ENCODE data around the gene GNAI2. TPM values are rescaled to one million over a fixed set of nuclear protein-coding genes. Genes with fewer than 3 reads are reported as not detected.

The GNAI2 gene
- total and polyA plus RNA-seq, 2 donors (not counting 3 experiments of a cell fraction or from before 2014, with no cell fraction given): 767 to 1,875 TPM

DNA sequence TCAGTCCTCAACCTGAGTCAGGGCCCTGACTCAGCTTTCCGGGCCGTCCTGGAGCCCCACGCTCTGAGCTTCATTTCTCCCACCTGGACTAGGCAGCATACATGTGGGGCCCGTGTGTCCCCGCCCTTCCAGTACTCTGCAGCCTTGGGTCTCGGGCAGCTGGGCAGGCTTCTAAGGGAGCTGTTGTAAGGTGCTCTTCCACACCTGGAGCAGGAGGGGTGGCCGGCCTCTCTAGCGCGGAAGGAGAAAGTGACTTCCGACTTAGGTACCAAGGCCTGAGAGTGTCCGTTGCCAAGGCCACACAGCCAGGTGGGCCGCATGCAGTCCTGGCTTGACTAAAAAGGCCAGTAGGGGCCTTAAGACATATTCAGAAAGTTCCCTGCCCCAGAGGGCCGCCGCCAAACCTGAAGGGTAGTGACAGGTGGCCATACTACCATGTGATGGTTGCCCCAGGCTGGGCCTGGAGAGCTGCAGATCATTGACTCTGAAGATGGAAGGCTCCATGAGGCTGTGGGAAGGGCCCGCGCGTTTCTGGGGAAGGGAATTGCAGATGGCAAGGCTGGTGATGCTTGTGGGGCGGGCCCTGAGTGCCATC lies 23.5 kb downstream of the GNAI2 start:
- Histone ChIP-seq H3K36me3 (ENCODE audit: control insufficient read depth in 2 of 2, extremely low read depth in 1 of 2, insufficient read depth in 2 of 2, low read length in 2 of 2) (peaks cover 14 to 33% of the 10 kb centered on the region in 2 experiments), H3K4me3 (replicated peaks in 1 of 3; ENCODE audit: insufficient read depth in 1 of 3, low read depth in 1 of 3, low read length in 3 of 3) (no peak overlapping the region), H3K27ac (ENCODE audit: insufficient read depth, low read depth, low read length) (peak overlapping the region; percentile 39), H3K27me3 (ENCODE audit: control insufficient read depth in 2 of 2, insufficient read depth in 2 of 2, low read length in 2 of 2) (no peaks in the 10 kb centered on the region), H3K4me2 (ENCODE audit: insufficient read depth, low read length) (no peak overlapping the region), H3K79me2 (ENCODE audit: control insufficient read depth, insufficient read depth, low read length) (peaks cover 23% of the 10 kb centered on the region), H3K9me3 (replicated peaks; ENCODE audit: control insufficient read depth, insufficient read depth, low read length) (no peaks in the 10 kb centered on the region), H2AFZ (ENCODE audit: low read depth, low read length) (no peak overlapping the region), H4K20me1 (replicated peaks; ENCODE audit: control insufficient read depth, extremely low read depth, insufficient read depth, low read length) (no peaks in the 10 kb centered on the region), H3K9ac (replicated peaks; ENCODE audit: extremely low read depth, insufficient read depth, low read length) (no peak overlapping the region), H3K4me1 (ENCODE audit: control insufficient read depth, extremely low read depth, insufficient read depth, low read length) (peaks cover 35% of the 10 kb centered on the region), H3K9me1 (replicated peaks; ENCODE audit: control insufficient read depth, extremely low read depth, insufficient read depth, low read length) (no peaks in the 10 kb centered on the region)
- TF ChIP-seq JUN (IDR thresholded peaks at IDR 0.05; ENCODE audit: borderline replicate concordance, insufficient read depth, insufficient read length, low read depth): no peak
- no peak for TF ChIP-seq POLR2A (IDR thresholded peaks at IDR 0.05; ENCODE audit: low read depth, low read length)
- no peak for TF ChIP-seq FOS (IDR thresholded peaks at IDR 0.05; ENCODE audit: borderline replicate concordance, insufficient read depth, low read length)
- TF ChIP-seq, protein P1, sequence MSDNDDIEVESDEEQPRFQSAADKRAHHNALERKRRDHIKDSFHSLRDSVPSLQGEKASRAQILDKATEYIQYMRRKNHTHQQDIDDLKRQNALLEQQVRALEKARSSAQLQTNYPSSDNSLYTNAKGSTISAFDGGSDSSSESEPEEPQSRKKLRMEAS (IDR thresholded peaks at IDR 0.05; ENCODE audit: insufficient read depth, insufficient read length): no peak
- no peak for TF ChIP-seq MYC (IDR thresholded peaks at IDR 0.05; ENCODE audit: low read depth, low read length)
- TF ChIP-seq, protein P2, sequence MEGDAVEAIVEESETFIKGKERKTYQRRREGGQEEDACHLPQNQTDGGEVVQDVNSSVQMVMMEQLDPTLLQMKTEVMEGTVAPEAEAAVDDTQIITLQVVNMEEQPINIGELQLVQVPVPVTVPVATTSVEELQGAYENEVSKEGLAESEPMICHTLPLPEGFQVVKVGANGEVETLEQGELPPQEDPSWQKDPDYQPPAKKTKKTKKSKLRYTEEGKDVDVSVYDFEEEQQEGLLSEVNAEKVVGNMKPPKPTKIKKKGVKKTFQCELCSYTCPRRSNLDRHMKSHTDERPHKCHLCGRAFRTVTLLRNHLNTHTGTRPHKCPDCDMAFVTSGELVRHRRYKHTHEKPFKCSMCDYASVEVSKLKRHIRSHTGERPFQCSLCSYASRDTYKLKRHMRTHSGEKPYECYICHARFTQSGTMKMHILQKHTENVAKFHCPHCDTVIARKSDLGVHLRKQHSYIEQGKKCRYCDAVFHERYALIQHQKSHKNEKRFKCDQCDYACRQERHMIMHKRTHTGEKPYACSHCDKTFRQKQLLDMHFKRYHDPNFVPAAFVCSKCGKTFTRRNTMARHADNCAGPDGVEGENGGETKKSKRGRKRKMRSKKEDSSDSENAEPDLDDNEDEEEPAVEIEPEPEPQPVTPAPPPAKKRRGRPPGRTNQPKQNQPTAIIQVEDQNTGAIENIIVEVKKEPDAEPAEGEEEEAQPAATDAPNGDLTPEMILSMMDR (IDR thresholded peaks at IDR 0.05; ENCODE audit: extremely low read depth in 1 of 2, insufficient read depth in 1 of 2, low read depth in 1 of 2, low read length in 2 of 2): no peak
- no peak for TF ChIP-seq POLR2AphosphoS5 (IDR thresholded peaks at IDR 0.05; ENCODE audit: insufficient read depth, low read depth, low read length)
- TF ChIP-seq GATA2 (IDR thresholded peaks at IDR 0.05; ENCODE audit: insufficient read depth, insufficient read length, low read depth, low read length): no peak
- TF ChIP-seq EZH2 (IDR thresholded peaks at IDR 0.05; ENCODE audit: borderline replicate concordance, low read depth, low read length, severe bottlenecking): no peak
- CTCF ChIA-PET: interaction anchor here (0.6 to 8.6 kb wide), 15 partner anchors 9 to 75 kb away, joined by 3 to 98 read pairs (median 12); partner anchors contain the start of genes GNAI2, GNAT1, HYAL3 and NAA80
- dilution Hi-C loops (cut with MboI; ENCODE audit: extremely low pct_ligation_motif_present, low sequenced_read_pairs): no loop called here
- intact Hi-C loops (cut with micrococcal nuclease): loop anchor here (1.0 to 10.0 kb wide), 5 partner anchors 13 to 135 kb away; no protein-coding TSS in a partner anchor
- POLR2A ChIA-PET: interaction anchor here (0.8 to 2.1 kb wide), 2 partner anchors 16 to 24 kb away, joined by 3 to 11 read pairs; no protein-coding TSS in a partner anchor
- FAIRE-seq (no peak), DNase-seq (ENCODE audit: low read depth, low spot score) (no peak)
- TSS peak; percentile 8 for BruUV-seq (replicated peaks)

Measured in endothelial cell of umbilical vein (primary cell).